Breast epithelium (tissue), 4 donors: ENCODE measurements around the gene DHRS7B. TPM values are rescaled to one million over a fixed set of nuclear protein-coding genes. Genes with fewer than 3 reads are reported as not detected.

Source experiments
- DNase-seq, 2 donors: peaks; one replicate each; pipeline ENCODE4 v3.0.0-alpha.2; 2019; ENCODE audit warnings: low spot score in 2 of 2
- H3K27ac ChIP-seq, 2 donors: fragments of 200-600 bp; sonication (generic) in 1 of 2; one replicate each; pipeline ENCODE4 v1.5.1; 2016 to 2019; ENCODE audit warnings: mild to moderate bottlenecking in 1 of 2
- H3K27me3 ChIP-seq, 2 donors: fragments of 200-600 bp; sonication (generic) in 1 of 2; one replicate each; pipeline versions ENCODE4 v1.5.1 to v1.6.0; 2017 to 2019; ENCODE audit warnings: control low read depth in 1 of 2, mild to moderate bottlenecking in 1 of 2
- H3K36me3 ChIP-seq: fragments of 200-600 bp; one replicate; pipeline ENCODE4 v1.5.1; 2019
- H3K4me1 ChIP-seq, 2 donors: fragments of 200-600 bp; sonication (generic); one replicate each; pipeline ENCODE4 v1.5.1; 2016 to 2019; ENCODE audit warnings: control low read depth in 1 of 2
- H3K4me3 ChIP-seq, 3 donors: fragments of 200-600 bp; sonication (generic); 1 replicate in 2 of 3; 2 replicates in 1 of 3; pipeline ENCODE4 v1.5.1; 2016 to 2019; ENCODE audit warnings: mild to moderate bottlenecking in 3 of 3, moderate library complexity in 2 of 3
- H3K9me3 ChIP-seq, 2 donors: fragments of 200-600 bp; sonication (generic) in 1 of 2; one replicate each; pipeline ENCODE4 v1.5.1; 2016 to 2019; ENCODE audit warnings: control low read depth in 1 of 2
- POLR2A ChIP-seq: fragments of 450-650 bp; IDR thresholded peaks from one replicate; pipeline ENCODE4 v1.6.1; 2016; ENCODE audit warnings: antibody characterized with exemption, mild to moderate bottlenecking, moderate library complexity
- POLR2AphosphoS5 ChIP-seq, 3 donors: sonication (generic); formaldehyde crosslinking; IDR thresholded peaks; one replicate each; pipeline ENCODE4 v1.6.1; 2017; ENCODE audit warnings: antibody characterized with exemption in 3 of 3
- intact Hi-C: fragments of 100-400 bp; cut with DNase I; formaldehyde crosslinking; loops from one replicate; pipeline ENCODE4 v1.15.1; 2023; ENCODE audit warnings: low total_unique reads
- total RNA-seq, 3 donors: library from RNA; depleted of rRNA; stranded (reverse); fragments of >200 nt; gene quantifications; one replicate each; pipeline ENCODE4 v1.1.0, GENCODE V29; 2016
- TF ChIP-seq, protein P1 (sequence below), 3 donors: fragments of 450-650 bp; IDR thresholded peaks; one replicate each; pipeline ENCODE4 v1.5.1; 2016 to 2017; ENCODE audit warnings: antibody characterized with exemption in 3 of 3, mild to moderate bottlenecking in 3 of 3, moderate library complexity in 3 of 3

DHRS7B gene
- total RNA-seq, 3 donors from 2014 or later: 53.7 to 64.0 (median 60.9) TPM

DNA sequence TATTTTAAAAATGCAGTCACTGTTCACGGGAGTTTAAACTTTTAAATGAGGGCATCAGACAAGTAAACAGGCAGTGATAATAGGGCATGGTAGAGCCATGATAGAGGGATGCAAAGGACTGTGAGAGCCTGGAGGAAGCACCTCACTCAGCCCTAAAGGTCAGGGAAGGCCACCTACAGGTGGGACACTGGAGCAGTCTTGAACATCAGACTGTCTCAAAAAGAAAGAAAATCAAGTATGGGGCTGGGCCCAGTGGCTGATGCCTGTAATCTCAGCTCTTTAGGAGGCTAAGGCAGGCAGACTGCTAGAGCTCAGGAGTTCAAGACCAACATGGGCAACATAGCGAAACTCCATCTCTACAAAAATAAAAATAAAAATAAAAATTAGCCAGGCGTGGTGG lies 31.0 kb upstream of the DHRS7B start:
- no peak for DNase-seq
- no peaks in the 10 kb centered on the region for H3K4me1 ChIP-seq
- no peaks in the 10 kb centered on the region for H3K27me3 ChIP-seq
- H3K27ac ChIP-seq: no peak overlapping the region
- H3K9me3 ChIP-seq: no peaks in the 10 kb centered on the region
- intact Hi-C loops: no loop called here
- no peak overlapping the region for H3K4me3 ChIP-seq
- no peaks in the 10 kb centered on the region for H3K36me3 ChIP-seq
- no peak for TF ChIP-seq POLR2A
- TF ChIP-seq, protein P1, sequence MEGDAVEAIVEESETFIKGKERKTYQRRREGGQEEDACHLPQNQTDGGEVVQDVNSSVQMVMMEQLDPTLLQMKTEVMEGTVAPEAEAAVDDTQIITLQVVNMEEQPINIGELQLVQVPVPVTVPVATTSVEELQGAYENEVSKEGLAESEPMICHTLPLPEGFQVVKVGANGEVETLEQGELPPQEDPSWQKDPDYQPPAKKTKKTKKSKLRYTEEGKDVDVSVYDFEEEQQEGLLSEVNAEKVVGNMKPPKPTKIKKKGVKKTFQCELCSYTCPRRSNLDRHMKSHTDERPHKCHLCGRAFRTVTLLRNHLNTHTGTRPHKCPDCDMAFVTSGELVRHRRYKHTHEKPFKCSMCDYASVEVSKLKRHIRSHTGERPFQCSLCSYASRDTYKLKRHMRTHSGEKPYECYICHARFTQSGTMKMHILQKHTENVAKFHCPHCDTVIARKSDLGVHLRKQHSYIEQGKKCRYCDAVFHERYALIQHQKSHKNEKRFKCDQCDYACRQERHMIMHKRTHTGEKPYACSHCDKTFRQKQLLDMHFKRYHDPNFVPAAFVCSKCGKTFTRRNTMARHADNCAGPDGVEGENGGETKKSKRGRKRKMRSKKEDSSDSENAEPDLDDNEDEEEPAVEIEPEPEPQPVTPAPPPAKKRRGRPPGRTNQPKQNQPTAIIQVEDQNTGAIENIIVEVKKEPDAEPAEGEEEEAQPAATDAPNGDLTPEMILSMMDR (IDR thresholded peaks at IDR 0.05): no peak
- no peak for TF ChIP-seq POLR2AphosphoS5 (IDR thresholded peaks at IDR 0.05)

DNA sequence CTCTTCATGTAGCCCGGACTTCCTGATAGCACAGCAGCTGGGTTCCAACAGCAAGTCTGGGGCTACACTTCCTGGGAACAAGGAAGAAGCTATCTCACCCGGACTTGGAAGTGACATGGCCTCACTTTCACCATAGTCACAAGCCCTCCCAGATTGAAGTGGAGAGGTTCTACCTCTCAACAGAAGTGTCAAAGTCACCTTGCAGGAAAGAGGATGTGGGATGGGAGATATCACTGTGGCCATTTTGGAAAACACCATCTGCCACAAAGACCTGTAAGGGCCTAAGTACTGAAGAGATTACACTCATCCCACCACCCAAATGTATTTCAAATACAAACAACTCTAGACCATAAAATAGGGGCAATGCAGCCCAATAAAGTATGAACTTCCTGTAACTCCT lies 29.9 kb upstream of the DHRS7B start:
- H3K4me3 ChIP-seq: no peak overlapping the region
- H3K36me3 ChIP-seq: no peaks in the 10 kb centered on the region
- intact Hi-C loops: no loop called here
- no peaks in the 10 kb centered on the region for H3K27me3 ChIP-seq
- DNase-seq: no peak
- no peaks in the 10 kb centered on the region for H3K4me1 ChIP-seq
- TF ChIP-seq POLR2AphosphoS5 (IDR thresholded peaks at IDR 0.05) (no peak), POLR2A (no peak)
- TF ChIP-seq, protein P1 (IDR thresholded peaks at IDR 0.05): no peak
- H3K27ac ChIP-seq: no peak overlapping the region
- H3K9me3 ChIP-seq: no peaks in the 10 kb centered on the region

DNA sequence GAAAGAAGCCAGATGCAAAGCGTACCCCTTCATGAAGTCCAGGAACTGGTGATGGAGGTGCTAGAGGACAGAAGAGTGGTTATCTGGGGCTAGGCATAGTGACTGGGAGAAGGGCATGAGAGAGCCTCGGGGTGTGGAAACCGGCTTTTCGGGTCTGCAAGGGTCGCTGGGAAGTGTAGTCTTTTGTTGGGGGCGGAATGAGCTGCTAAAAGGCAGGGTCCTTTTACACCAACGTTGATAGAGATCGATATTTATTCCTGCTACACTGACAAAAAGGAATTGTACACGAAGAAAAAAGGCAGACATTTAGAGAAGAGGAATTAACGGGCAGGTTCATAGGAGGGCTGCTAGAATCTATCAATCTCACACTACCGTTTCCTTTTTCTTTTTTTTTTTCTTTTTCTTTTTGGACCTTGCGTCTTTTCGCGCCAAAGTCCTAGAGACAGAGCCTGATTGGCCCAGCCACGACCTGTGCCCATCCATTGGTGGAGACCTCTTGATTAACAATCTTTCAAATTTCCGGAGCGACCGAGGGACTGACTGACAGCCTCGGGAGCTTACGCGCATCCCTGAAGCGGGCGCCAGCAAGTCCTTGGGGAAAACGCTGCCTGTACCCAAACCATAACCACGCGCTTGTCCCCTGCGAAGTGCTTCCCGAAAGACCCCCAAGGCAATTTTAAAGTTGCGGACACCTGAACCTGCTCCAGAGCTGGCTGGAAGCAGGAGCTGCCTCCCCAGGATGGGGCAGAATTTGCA lies 27.7 kb upstream of the DHRS7B start:
- no peak overlapping the region for H3K27ac ChIP-seq
- H3K4me1 ChIP-seq: no peaks in the 10 kb centered on the region
- no peaks in the 10 kb centered on the region for H3K9me3 ChIP-seq
- peak overlapping the region; percentile 42 to 64 (median 52) for H3K4me3 ChIP-seq
- intact Hi-C loops: no loop called here
- TF ChIP-seq, protein P1 (IDR thresholded peaks at IDR 0.05): no peak
- TF ChIP-seq POLR2AphosphoS5 (IDR thresholded peaks at IDR 0.05): no peak
- no peak for TF ChIP-seq POLR2A
- peak in 1 of 2 donors; percentile 28 for DNase-seq
- H3K36me3 ChIP-seq: no peaks in the 10 kb centered on the region
- no peaks in the 10 kb centered on the region for H3K27me3 ChIP-seq

DNA sequence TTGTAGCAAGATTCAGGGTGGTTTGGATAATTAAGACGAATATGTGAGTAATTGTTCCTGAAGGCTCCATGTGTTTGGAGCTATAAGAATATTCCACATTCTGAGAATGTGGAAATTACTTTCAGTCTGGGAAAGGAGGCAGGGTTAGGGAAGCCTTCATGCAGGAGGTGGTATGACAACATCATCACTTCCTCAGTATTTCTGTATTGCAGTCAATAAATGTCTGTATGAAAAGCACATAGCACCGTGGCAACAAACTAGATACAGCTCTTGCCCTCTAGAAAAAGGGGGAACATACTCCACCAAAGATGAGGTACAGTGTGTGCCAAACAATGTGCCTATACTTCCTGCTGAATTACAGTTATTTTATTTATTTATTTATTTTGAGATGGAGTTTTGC lies 26.1 kb upstream of the DHRS7B start:
- no peak for DNase-seq
- no peaks in the 10 kb centered on the region for H3K4me1 ChIP-seq
- H3K4me3 ChIP-seq: no peak overlapping the region
- H3K36me3 ChIP-seq: no peaks in the 10 kb centered on the region
- no peak for TF ChIP-seq POLR2A
- TF ChIP-seq POLR2AphosphoS5 (IDR thresholded peaks at IDR 0.05): no peak
- TF ChIP-seq, protein P1 (IDR thresholded peaks at IDR 0.05): no peak
- no peaks in the 10 kb centered on the region for H3K9me3 ChIP-seq
- H3K27me3 ChIP-seq: no peaks in the 10 kb centered on the region
- intact Hi-C loops: no loop called here
- H3K27ac ChIP-seq: no peak overlapping the region

DNA sequence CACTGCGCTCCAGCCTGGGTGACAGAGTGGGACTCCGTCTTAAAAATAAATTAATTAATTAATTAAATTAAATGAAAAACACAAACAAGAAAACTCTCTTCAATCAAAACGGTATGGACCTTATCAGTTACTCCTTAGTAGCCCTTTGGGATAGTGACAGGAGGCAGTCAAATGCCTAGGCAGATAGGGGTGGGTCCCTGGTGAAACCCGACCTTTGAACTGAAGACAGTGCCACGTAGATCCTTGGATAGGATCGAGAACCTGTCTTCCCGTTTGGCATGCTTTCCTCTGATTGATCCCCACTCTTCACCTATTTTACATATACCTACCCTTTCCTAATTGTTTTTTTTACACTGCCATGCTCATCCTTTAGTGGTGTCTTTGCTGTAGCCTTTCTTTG lies 22.2 kb upstream of the DHRS7B start:
- Histone ChIP-seq H3K36me3 (no peaks in the 10 kb centered on the region), H3K4me1 (no peaks in the 10 kb centered on the region), H3K9me3 (no peaks in the 10 kb centered on the region), H3K27ac (no peak overlapping the region), H3K4me3 (no peak overlapping the region), H3K27me3 (no peaks in the 10 kb centered on the region)
- TF ChIP-seq, protein P1 (IDR thresholded peaks at IDR 0.05): no peak
- no peak for TF ChIP-seq POLR2AphosphoS5 (IDR thresholded peaks at IDR 0.05)
- no peak for TF ChIP-seq POLR2A
- intact Hi-C loops: no loop called here
- no peak for DNase-seq
